PC-3 (cell line): ENCODE results near the gene TCEA2.
"Not testable (repeated sequence)": the region's sequence is repeated elsewhere in the genome, so short reads cannot be mapped to it uniquely, and the experiment has no call there.

ENCODE experiments used
- EZH2 ChIP-seq: fragments of 300-600 bp; sonication (generic); IDR thresholded peaks from one replicate; pipeline ENCODE4 v1.6.1; 2017; ENCODE audit warnings: antibody characterized with exemption, mild to moderate bottlenecking, low read length; ENCODE audit not compliant: unreplicated experiment
- EZH2phosphoT487 ChIP-seq: fragments of 300-600 bp; sonication (generic); IDR thresholded peaks from 2 replicates; pipeline ENCODE4 v1.6.1; 2018; ENCODE audit warnings: mild to moderate bottlenecking, antibody characterized with exemption, low read length, borderline replicate concordance
- TF ChIP-seq, protein P1 (sequence below): fragments of 300-600 bp; sonication (generic); conservative IDR thresholded peaks from 2 replicates; pipeline ENCODE4 v1.5.1; 2017; ENCODE audit warnings: antibody characterized with exemption, low read depth, mild to moderate bottlenecking, low read length

DNA sequence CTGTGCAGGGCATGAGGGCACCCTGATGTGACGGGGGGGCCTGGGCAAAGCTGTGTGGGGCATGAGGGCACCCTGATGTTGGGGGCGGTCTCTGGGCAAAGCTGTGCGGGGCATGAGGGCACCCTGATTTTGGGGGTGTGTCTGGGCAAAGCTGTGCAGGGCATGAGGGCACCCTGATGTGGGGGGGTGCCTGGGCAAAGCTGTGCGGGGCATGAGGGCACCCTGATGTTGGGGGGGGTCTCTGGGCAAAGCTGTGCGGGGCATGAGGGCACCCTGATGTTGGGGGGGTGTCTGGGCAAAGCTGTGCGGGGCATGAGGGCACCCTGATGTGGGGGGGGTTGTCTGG is 54.4 kb downstream of the TCEA2 start:
- TF ChIP-seq, protein P1, sequence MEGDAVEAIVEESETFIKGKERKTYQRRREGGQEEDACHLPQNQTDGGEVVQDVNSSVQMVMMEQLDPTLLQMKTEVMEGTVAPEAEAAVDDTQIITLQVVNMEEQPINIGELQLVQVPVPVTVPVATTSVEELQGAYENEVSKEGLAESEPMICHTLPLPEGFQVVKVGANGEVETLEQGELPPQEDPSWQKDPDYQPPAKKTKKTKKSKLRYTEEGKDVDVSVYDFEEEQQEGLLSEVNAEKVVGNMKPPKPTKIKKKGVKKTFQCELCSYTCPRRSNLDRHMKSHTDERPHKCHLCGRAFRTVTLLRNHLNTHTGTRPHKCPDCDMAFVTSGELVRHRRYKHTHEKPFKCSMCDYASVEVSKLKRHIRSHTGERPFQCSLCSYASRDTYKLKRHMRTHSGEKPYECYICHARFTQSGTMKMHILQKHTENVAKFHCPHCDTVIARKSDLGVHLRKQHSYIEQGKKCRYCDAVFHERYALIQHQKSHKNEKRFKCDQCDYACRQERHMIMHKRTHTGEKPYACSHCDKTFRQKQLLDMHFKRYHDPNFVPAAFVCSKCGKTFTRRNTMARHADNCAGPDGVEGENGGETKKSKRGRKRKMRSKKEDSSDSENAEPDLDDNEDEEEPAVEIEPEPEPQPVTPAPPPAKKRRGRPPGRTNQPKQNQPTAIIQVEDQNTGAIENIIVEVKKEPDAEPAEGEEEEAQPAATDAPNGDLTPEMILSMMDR: not testable (repeated sequence)
- not testable (repeated sequence) for TF ChIP-seq EZH2phosphoT487, EZH2
